Lower lobe of right lung (tissue), 2 donors: Measurements from ENCODE around the gene INTS4. TPM values are rescaled to one million over a fixed set of nuclear protein-coding genes. Genes with fewer than 3 reads are reported as not detected.
"Not testable (repeated sequence)": the region's sequence is repeated elsewhere in the genome, so short reads cannot be mapped to it uniquely, and the experiment has no call there.

Experiments used
- ATAC-seq, 2 donors: fragments of 200-7000 bp; cut with Tn5 transposase; one replicate each; pipeline ENCODE4 v1.9.1; 2020 to 2022; ENCODE audit warnings: mild to moderate bottlenecking in 2 of 2, moderate library complexity in 2 of 2
- DNase-seq: peaks from one replicate; pipeline ENCODE4 v3.0.0-alpha.2; 2020
- H3K27ac ChIP-seq: fragments of 200-600 bp; one replicate; pipeline ENCODE4 v1.8.0; 2022
- H3K27me3 ChIP-seq: fragments of 200-600 bp; one replicate; pipeline ENCODE4 v1.8.0; 2022; ENCODE audit warnings: low read depth
- H3K36me3 ChIP-seq: fragments of 200-600 bp; one replicate; pipeline ENCODE4 v1.8.0; 2022; ENCODE audit warnings: mild to moderate bottlenecking
- H3K4me1 ChIP-seq: fragments of 200-600 bp; one replicate; pipeline ENCODE4 v1.8.0; 2022
- H3K4me3 ChIP-seq: fragments of 200-600 bp; one replicate; pipeline ENCODE4 v1.8.0; 2022; ENCODE audit warnings: mild to moderate bottlenecking
- H3K9me3 ChIP-seq: fragments of 200-600 bp; one replicate; pipeline ENCODE4 v1.8.0; 2022
- CTCF ChIP-seq: fragments of 200-600 bp; IDR thresholded peaks from one replicate; pipeline ENCODE4 v1.8.0; 2022; ENCODE audit warnings: antibody characterized with exemption, mild to moderate bottlenecking
- intact Hi-C: fragments of 100-400 bp; cut with DNase I; formaldehyde crosslinking; loops from one replicate; pipeline ENCODE4 v1.11.0; 2022
- total RNA-seq: library from RNA; stranded (reverse); fragmentation: NEBNext Ultra II Directional; extraction: Animal tissue kit (Norgen Biotek cat#: 25700); gene quantifications from one replicate; pipeline ENCODE4 v1.2.1, GENCODE V29; 2021
- donor health status: DM: no; HTN: yes; CAD: no; lungs with severe emphysema.

The INTS4 gene
- total RNA-seq, 1 donor from 2014 or later, result 35.4 TPM

- H3K27me3 ChIP-seq, result no peaks in the 10 kb centered on the region
- no peak overlapping the region for H3K27ac ChIP-seq
- no peak overlapping the region for H3K4me3 ChIP-seq
- DNase-seq (no peak), ATAC-seq (no peak)
- peaks cover 32% of the 10 kb centered on the region for H3K36me3 ChIP-seq
- H3K9me3 ChIP-seq, result no peaks in the 10 kb centered on the region
- intact Hi-C loops, result no loop called here
- no peak for TF ChIP-seq CTCF
- no peaks in the 10 kb centered on the region for H3K4me1 ChIP-seq
These were observed 85.2 kb downstream of the INTS4 start for GRCh38 chr11:77909277-77909676.

- H3K4me1 ChIP-seq, result no peaks in the 10 kb centered on the region
- no peak for ATAC-seq
- H3K9me3 ChIP-seq, result no peaks in the 10 kb centered on the region
- H3K27me3 ChIP-seq, result no peaks in the 10 kb centered on the region
- H3K27ac ChIP-seq, result no peak overlapping the region
- no peak overlapping the region for H3K4me3 ChIP-seq
- no peak for TF ChIP-seq CTCF
- no peak for DNase-seq
- intact Hi-C loops, result no loop called here
- H3K36me3 ChIP-seq, result peaks cover 32% of the 10 kb centered on the region
These were observed 85.6 kb downstream of the INTS4 start for GRCh38 chr11:77908835-77909234.

GRCh38 chr11:77894949-77895348, 99.5 kb downstream of the INTS4 start:
- intact Hi-C loops, DNase-seq, H3K4me3 ChIP-seq, H3K9me3 ChIP-seq, H3K4me1 ChIP-seq, H3K27ac ChIP-seq, H3K27me3 ChIP-seq, ATAC-seq: not testable (repeated sequence)
- peaks cover 58% of the 10 kb centered on the region for H3K36me3 ChIP-seq

- H3K4me1 ChIP-seq, DNase-seq, H3K9me3 ChIP-seq, ATAC-seq, H3K27ac ChIP-seq, intact Hi-C loops, H3K4me3 ChIP-seq, H3K27me3 ChIP-seq: not testable (repeated sequence)
- peaks cover 45% of the 10 kb centered on the region for H3K36me3 ChIP-seq
These were observed 102.8 kb downstream of the INTS4 start for GRCh38 chr11:77891703-77892102.

- intact Hi-C loops, H3K27ac ChIP-seq, H3K9me3 ChIP-seq, H3K4me3 ChIP-seq, ATAC-seq, DNase-seq, H3K4me1 ChIP-seq, H3K27me3 ChIP-seq: not testable (repeated sequence)
- H3K36me3 ChIP-seq, result peaks cover 45% of the 10 kb centered on the region
These were observed 103.2 kb downstream of the INTS4 start for GRCh38 chr11:77891256-77891655.

GRCh38 chr11:77890619-77891056, 103.8 kb downstream of the INTS4 start:
- not testable (repeated sequence) for ATAC-seq

GRCh38 chr11:77890100-77890614, 104.3 kb downstream of the INTS4 start:
- H3K27ac ChIP-seq, H3K9me3 ChIP-seq, ATAC-seq, H3K4me3 ChIP-seq, DNase-seq, H3K27me3 ChIP-seq, intact Hi-C loops, H3K4me1 ChIP-seq: not testable (repeated sequence)
- H3K36me3 ChIP-seq, result peaks cover 55% of the 10 kb centered on the region

More at GRCh38 chr11:77890619-77891056, 103.8 kb downstream of the INTS4 start:
- DNase-seq, H3K27ac ChIP-seq, H3K4me1 ChIP-seq, intact Hi-C loops, H3K27me3 ChIP-seq, H3K4me3 ChIP-seq, H3K9me3 ChIP-seq: not testable (repeated sequence)
- peaks cover 51% of the 10 kb centered on the region for H3K36me3 ChIP-seq

- H3K27me3 ChIP-seq, H3K27ac ChIP-seq, ATAC-seq, DNase-seq, H3K4me3 ChIP-seq, H3K4me1 ChIP-seq, H3K9me3 ChIP-seq, intact Hi-C loops: not testable (repeated sequence)
- H3K36me3 ChIP-seq, result peaks cover 60% of the 10 kb centered on the region
These were observed 105.4 kb downstream of the INTS4 start for GRCh38 chr11:77889045-77889444.

- intact Hi-C loops, result no loop called here
- Histone ChIP-seq H3K4me3 (no peak overlapping the region), H3K9me3 (no peaks in the 10 kb centered on the region), H3K27ac (no peak overlapping the region), H3K27me3 (no peaks in the 10 kb centered on the region), H3K36me3 (peaks cover 58% of the 10 kb centered on the region), H3K4me1 (no peaks in the 10 kb centered on the region)
- DNase-seq (no peak), ATAC-seq (no peak)
- TF ChIP-seq CTCF, result no peak
These were observed 108.1 kb downstream of the INTS4 start for GRCh38 chr11:77886401-77886800.
